Activated naive CD8-positive, alpha-beta T cell treated with anti-CD3 and anti-CD28 coated beads for 36 hours (primary cell): ENCODE results near the gene BET1. TPM values are rescaled to one million over a fixed set of nuclear protein-coding genes. Genes with fewer than 3 reads are reported as not detected.
"Not testable (repeated sequence)": the region's sequence is repeated elsewhere in the genome, so short reads cannot be mapped to it uniquely, and the experiment has no call there.

Experiments used
- DNase-seq: peaks from one replicate; pipeline ENCODE4 v3.0.0; 2021
- H3K27ac Mint-ChIP-seq: one replicate; pipeline ENCODE4 v1.8.0; 2022; ENCODE audit warnings: mild to moderate bottlenecking, moderate library complexity, mixed read lengths
- H3K27me3 Mint-ChIP-seq: one replicate; pipeline ENCODE4 v1.8.0; 2022; ENCODE audit warnings: mild to moderate bottlenecking, mixed read lengths
- H3K36me3 Mint-ChIP-seq: one replicate; pipeline ENCODE4 v1.8.0; 2021; ENCODE audit warnings: mild to moderate bottlenecking, mixed read lengths
- H3K4me1 Mint-ChIP-seq: one replicate; pipeline ENCODE4 v1.8.0; 2021; ENCODE audit warnings: mixed read lengths
- H3K4me3 Mint-ChIP-seq: one replicate; pipeline ENCODE4 v1.8.0; 2022; ENCODE audit warnings: mild to moderate bottlenecking, moderate library complexity, mixed read lengths
- H3K9me3 Mint-ChIP-seq: one replicate; pipeline ENCODE4 v1.8.0; 2022; ENCODE audit warnings: mixed read lengths
- total RNA-seq, 2 experiments: library from RNA; stranded (reverse); gene quantifications; one replicate each; pipeline ENCODE4 v1.2.3, GENCODE V29; 2021

BET1 gene
- total RNA-seq, 2 experiments from 2014 or later: 16.9 to 19.7 TPM

DNA sequence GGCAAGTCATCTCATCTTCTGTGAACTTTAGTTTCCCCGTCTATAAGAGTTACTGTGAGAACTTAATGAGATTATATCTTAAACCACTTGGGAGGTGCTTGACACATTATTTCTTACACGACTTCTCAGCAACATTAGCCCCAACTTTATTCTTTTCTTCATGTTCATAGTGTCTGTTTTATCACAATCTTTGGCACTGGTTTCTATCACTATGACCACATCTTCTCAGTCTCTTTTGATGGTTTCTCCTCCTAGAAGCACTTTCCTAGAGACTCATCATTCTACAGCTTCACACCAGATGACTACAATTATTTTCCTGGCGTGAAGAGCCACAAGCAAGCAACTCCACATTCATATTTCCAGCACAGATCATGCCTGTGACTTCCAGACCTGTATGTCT lies 26.5 kb upstream of the BET1 start:
- DNase-seq: no peak
- H3K9me3 Mint-ChIP-seq: no peaks in the 10 kb centered on the region
- no peaks in the 10 kb centered on the region for H3K4me1 Mint-ChIP-seq
- H3K27me3 Mint-ChIP-seq: peaks cover 29% of the 10 kb centered on the region
- no peak overlapping the region for H3K27ac Mint-ChIP-seq
- no peaks in the 10 kb centered on the region for H3K36me3 Mint-ChIP-seq
- H3K4me3 Mint-ChIP-seq: no peak overlapping the region

DNA sequence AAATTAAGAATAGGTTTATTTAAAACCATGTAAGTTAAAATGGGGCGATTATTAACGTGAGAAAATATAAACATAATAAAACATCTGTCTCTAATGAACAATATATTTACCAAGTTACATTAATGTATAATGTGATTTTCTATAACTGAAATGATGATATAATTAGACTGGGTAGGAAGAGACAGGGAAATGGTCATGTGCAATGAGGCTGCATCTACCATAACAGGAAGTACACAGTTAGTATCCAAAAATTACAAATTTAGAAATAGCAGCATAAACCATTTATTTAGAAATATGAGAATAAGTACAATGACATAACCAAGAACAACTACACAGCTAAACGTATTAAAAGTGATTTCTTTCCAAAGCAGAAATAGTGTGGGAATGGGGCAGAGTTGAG lies 25.8 kb upstream of the BET1 start:
- peaks cover 35% of the 10 kb centered on the region for H3K27me3 Mint-ChIP-seq
- DNase-seq: no peak
- no peak overlapping the region for H3K4me3 Mint-ChIP-seq
- no peaks in the 10 kb centered on the region for H3K36me3 Mint-ChIP-seq
- H3K9me3 Mint-ChIP-seq: no peaks in the 10 kb centered on the region
- H3K4me1 Mint-ChIP-seq: no peaks in the 10 kb centered on the region
- H3K27ac Mint-ChIP-seq: no peak overlapping the region

DNA sequence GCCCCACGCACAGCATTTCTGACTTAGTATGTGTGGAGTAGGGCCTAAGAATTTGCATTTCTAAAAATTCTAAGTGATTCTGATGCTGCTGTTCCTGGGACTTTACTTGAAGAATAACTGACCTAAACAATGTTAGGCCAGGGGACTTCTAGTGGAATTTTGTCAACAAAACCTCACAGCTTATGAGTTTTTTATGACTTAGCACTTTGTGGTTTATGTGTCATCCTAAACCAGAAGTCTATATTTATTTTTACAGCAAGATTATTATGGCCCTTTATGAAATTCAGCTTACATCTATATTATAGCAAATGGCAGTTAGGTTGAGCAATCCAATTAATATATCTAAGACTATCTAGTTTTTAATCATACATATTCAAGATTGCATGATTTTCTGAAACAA lies 24.6 kb upstream of the BET1 start:
- H3K9me3 Mint-ChIP-seq: no peaks in the 10 kb centered on the region
- H3K36me3 Mint-ChIP-seq: no peaks in the 10 kb centered on the region
- no peak overlapping the region for H3K4me3 Mint-ChIP-seq
- H3K27ac Mint-ChIP-seq: no peak overlapping the region
- DNase-seq: no peak
- no peaks in the 10 kb centered on the region for H3K4me1 Mint-ChIP-seq
- peaks cover 36% of the 10 kb centered on the region for H3K27me3 Mint-ChIP-seq

DNA sequence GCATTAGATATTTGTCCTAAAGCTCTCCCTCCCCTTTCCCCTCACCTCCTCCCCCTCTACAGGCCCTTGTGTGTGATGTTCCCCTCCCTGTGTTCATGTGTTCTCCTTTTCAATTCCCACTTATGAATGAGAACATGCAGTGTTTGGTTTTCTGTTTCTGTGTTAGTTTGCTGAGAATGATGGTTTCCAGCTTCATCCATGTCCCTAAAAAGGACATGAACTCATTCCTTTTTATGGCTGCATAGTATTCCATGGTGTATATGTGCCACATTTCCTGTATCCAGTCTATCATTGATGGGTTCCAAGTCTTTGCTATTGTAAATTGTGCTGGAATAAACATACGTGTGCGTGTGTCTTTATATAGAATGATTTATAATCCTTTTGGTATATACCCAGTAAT lies 22.5 kb upstream of the BET1 start:
- not testable (repeated sequence) for H3K4me1 Mint-ChIP-seq, H3K9me3 Mint-ChIP-seq, H3K4me3 Mint-ChIP-seq, H3K36me3 Mint-ChIP-seq, DNase-seq, H3K27ac Mint-ChIP-seq
- peaks cover 21% of the 10 kb centered on the region for H3K27me3 Mint-ChIP-seq

DNA sequence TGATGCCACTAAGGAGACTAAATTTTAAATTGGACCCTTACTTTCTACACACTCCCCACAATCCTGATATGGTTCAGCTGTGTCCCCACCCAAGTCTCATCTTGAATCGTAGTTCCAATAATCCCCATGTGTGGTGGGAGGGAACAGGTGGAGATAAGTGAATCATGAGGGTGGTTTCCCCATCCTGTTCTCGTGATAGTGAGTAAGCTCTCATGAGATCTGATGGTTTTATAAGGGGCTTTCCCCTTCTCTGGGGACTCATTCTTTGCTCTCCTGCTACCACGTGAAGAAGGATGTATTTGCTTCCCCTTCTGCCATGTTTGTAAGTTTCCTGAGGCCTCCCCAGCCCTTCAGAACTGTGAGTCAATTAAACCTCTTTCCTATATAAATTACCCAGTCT lies 18.4 kb upstream of the BET1 start:
- Mint-ChIP-seq H3K27ac (peak overlapping the region; percentile 71), H3K9me3 (peaks cover 3% of the 10 kb centered on the region), H3K36me3 (no peaks in the 10 kb centered on the region), H3K4me1 (peaks cover 3% of the 10 kb centered on the region), H3K27me3 (peaks cover 28% of the 10 kb centered on the region), H3K4me3 (no peak overlapping the region)
- no peak for DNase-seq

DNA sequence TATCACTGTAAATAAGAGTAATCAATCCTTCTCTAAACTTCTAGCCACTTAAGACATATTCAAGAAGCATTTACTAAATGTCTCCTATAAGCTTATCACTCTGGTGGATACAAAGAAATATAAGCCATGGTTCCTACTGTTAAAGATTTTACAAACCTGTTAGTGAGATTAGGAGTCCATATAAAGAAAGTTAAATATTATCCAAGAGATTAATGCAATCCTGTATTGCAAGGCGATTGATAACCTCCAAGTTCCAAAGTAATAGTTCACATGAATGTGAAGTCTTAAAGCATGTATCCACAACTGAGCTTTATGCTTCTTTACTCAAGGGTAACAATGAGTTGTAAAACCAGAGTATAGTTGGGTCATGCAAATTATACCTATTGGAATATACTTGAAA lies 12.6 kb upstream of the BET1 start:
- Mint-ChIP-seq H3K4me1 (peaks cover 2% of the 10 kb centered on the region), H3K9me3 (no peaks in the 10 kb centered on the region), H3K27ac (no peak overlapping the region), H3K4me3 (no peak overlapping the region), H3K36me3 (no peaks in the 10 kb centered on the region), H3K27me3 (peaks cover 37% of the 10 kb centered on the region)
- DNase-seq: no peak

DNA sequence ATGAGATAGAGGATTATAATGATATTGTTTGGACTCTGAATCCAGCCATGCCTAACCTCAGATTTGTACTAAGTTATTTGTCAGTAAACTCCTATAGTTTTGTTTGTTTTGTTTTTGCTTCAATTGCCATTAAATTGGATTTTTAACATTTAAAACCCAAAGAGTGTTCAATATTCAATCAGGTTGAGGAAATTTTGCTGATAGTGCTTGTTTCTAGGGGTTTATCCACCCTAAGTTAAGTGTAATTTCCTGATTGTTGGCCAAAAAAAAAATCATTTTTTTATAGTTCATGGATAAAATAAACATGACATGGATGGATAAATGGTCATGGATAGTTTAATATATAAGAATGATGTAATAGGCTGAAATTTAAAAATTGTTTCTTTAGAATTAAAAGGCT lies 11.4 kb upstream of the BET1 start:
- H3K4me3 Mint-ChIP-seq: no peak overlapping the region

DNA sequence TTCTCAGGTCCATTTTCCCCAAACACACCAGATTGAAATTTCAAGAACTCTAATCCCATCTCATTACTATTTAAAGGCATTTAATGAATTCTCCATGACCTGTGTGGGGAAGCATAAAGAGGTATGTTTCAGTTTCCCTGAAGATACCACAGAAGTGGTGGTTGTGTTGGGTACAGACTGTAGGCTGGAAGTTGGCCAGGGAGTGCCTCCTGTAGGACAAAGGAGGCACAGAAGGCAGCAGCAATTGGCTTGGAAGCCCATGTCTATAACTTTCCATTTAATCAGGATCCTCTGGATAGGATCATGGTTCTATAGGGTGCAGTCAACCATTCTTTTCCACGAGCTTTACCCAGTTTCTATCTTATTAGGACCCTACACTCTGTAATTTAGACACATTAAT lies 8.6 kb upstream of the BET1 start:
- Mint-ChIP-seq H3K27ac (no peak overlapping the region), H3K9me3 (no peaks in the 10 kb centered on the region), H3K27me3 (peaks cover 20% of the 10 kb centered on the region), H3K4me1 (peaks cover 2% of the 10 kb centered on the region), H3K36me3 (no peaks in the 10 kb centered on the region), H3K4me3 (no peak overlapping the region)
- DNase-seq: no peak

More for the DNA sequence above, 11.4 kb upstream of the BET1 start:
- DNase-seq: no peak
- Mint-ChIP-seq H3K9me3 (no peaks in the 10 kb centered on the region), H3K27me3 (peaks cover 36% of the 10 kb centered on the region), H3K27ac (no peak overlapping the region), H3K36me3 (no peaks in the 10 kb centered on the region), H3K4me1 (peaks cover 2% of the 10 kb centered on the region)

DNA sequence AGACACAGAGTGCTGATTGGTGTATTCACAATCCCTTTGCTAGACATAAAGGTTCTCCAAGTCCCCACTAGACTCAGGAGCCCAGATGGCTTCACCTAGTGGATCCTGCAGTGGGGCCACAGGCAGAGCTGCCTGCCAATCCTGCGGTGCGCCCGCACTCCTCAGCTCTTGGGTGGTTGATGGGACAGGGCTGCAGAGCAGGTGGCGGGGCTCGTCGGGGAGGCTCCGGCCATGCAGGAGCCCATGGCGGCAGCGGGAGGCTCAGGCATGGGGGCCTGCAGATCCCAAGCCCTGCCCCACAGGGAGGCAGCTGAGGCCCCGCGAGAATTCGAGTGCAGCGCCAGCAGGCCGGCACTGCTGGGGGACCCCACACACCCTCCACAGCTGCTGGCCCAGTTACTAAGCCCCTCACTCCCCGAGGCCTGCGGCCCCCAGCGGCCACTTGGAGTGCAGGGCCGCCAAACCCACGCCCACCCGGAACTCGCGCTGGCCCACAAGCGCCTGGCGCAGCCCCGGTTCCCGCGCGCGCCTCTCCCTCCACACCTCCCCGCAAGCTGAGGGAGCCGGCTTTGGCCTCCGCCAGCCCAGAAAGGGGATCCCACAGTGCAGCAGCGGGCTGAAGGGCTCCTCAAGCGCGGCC lies 7.7 kb upstream of the BET1 start:
- H3K4me3 Mint-ChIP-seq: no peak overlapping the region
- no peaks in the 10 kb centered on the region for H3K9me3 Mint-ChIP-seq
- no peak overlapping the region for H3K27ac Mint-ChIP-seq
- DNase-seq: no peak
- H3K27me3 Mint-ChIP-seq: peaks cover 25% of the 10 kb centered on the region
- no peaks in the 10 kb centered on the region for H3K36me3 Mint-ChIP-seq
- peaks cover 2% of the 10 kb centered on the region for H3K4me1 Mint-ChIP-seq

DNA sequence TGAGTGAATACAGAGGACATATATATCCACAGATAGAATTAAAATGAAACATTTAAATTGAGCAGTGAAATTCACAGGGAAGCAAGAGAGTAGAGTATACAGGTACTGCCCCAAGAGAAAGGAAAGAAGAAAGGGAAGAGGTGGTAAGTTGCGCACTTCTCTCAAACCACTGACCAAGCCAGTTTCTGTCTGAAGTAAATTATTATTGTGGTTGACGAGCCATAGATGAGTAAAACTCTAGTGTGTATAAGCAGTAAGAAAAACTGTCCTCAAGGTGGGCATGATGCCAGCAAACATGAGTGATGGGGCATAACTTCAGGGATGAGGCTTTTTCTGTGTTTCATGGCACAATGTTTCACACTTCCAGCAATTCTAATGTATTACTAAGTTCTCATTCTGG lies 4.4 kb upstream of the BET1 start:
- Mint-ChIP-seq H3K36me3 (peaks cover 3% of the 10 kb centered on the region), H3K27me3 (peaks cover 22% of the 10 kb centered on the region), H3K27ac (no peak overlapping the region), H3K4me1 (peaks cover 12% of the 10 kb centered on the region), H3K9me3 (no peaks in the 10 kb centered on the region), H3K4me3 (no peak overlapping the region)
- no peak for DNase-seq

DNA sequence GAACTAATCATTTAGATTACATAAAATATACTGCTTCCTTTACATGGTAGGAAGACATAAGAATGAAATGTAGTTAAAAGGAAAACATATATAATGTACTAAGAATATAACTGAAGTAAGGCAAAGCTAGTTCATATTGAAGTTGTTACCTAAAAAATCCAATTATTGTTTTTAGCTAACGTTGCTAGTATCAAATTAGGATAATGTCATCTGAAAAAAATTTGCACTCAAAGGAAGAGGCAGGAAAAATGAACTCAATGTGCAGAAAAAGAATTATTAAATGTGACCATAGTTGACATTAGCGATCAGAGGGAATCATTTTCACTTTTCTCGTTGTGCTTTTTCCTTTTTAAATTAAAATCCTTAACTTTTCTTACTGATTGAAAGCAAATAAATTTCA lies 1.6 kb upstream of the BET1 start:
- peaks cover 7% of the 10 kb centered on the region for H3K36me3 Mint-ChIP-seq
- no peak for DNase-seq
- peaks cover 30% of the 10 kb centered on the region for H3K4me1 Mint-ChIP-seq
- peaks cover 13% of the 10 kb centered on the region for H3K27me3 Mint-ChIP-seq
- H3K27ac Mint-ChIP-seq: no peak overlapping the region
- H3K9me3 Mint-ChIP-seq: no peaks in the 10 kb centered on the region
- H3K4me3 Mint-ChIP-seq: no peak overlapping the region

DNA sequence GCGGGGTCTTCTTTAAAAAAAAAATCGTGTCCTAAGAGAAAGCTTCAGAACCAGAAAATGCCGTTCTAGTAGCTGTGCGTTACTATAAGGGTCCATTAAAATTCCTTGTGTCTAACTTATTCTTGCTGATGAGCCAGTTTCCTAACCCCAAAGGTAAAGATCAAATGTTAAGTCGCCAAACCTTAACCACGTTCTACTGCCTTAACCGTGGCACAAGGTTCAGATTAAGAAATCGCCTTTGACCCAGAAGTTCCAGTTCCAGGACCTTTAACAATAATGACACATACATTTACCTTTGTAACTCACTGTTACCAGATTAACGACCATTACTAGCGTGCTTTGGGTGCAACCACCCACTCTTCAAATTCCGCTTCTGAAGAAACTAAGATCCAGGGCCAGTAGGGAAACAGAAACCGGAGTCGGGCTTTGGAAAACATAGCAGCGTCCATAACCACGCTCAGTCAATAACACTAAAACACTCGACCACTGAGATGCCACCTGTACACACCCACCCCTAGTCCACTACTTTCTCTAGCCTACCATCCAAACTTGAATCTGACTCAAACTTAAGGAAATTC lies 620 bp downstream of the BET1 start:
- peak; percentile 4 for DNase-seq
- peaks cover 37% of the 10 kb centered on the region for H3K4me1 Mint-ChIP-seq
- no peaks in the 10 kb centered on the region for H3K9me3 Mint-ChIP-seq
- H3K4me3 Mint-ChIP-seq: peak overlapping the region; percentile 97
- H3K36me3 Mint-ChIP-seq: peaks cover 9% of the 10 kb centered on the region
- H3K27ac Mint-ChIP-seq: peak overlapping the region; percentile 97
- H3K27me3 Mint-ChIP-seq: peaks cover 13% of the 10 kb centered on the region

DNA sequence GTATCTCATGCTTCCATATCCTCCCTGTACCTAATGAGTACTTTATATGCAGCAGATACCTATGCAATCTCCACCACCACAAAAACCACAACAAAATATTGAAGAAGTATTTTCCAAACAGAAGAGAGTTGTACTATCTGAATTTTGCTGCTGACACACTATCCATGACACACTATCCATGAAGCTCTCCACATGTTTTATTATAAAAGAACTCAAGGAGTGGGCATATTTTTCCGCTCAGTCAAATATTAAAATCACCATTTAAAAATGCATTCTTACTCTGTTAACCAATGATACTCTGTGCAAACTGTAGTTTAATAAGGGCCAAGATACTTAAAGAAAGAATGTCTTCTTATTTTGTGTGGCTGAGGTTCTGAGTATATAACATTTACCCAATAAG lies 2.8 kb downstream of the BET1 start:
- no peak for DNase-seq
- peaks cover 15% of the 10 kb centered on the region for H3K36me3 Mint-ChIP-seq
- H3K4me3 Mint-ChIP-seq: no peak overlapping the region
- peaks cover 7% of the 10 kb centered on the region for H3K27me3 Mint-ChIP-seq
- no peaks in the 10 kb centered on the region for H3K9me3 Mint-ChIP-seq
- H3K27ac Mint-ChIP-seq: no peak overlapping the region
- H3K4me1 Mint-ChIP-seq: peaks cover 39% of the 10 kb centered on the region

DNA sequence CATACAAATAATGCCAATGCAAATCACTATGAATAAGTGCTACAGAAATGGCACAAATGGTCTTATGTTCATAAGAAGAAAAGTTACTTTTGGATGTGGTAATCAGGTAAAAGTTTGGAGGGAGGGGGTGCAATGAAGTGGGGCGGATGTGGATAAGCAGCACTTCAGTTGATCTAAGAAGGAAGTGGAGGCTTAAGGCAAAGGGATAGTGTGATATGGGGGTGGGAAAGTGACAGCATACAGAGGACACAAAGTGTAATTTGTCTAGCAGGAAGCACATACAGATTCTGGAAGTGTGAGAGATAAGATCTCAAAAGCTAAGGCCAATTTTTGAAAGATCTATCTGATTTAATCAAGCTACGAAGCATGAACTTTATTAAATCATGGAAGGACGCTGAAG lies 6.3 kb downstream of the BET1 start:
- Mint-ChIP-seq H3K9me3 (no peaks in the 10 kb centered on the region), H3K36me3 (peaks cover 13% of the 10 kb centered on the region), H3K27me3 (no peaks in the 10 kb centered on the region), H3K4me1 (peaks cover 23% of the 10 kb centered on the region), H3K4me3 (no peak overlapping the region), H3K27ac (no peak overlapping the region)
- no peak for DNase-seq

DNA sequence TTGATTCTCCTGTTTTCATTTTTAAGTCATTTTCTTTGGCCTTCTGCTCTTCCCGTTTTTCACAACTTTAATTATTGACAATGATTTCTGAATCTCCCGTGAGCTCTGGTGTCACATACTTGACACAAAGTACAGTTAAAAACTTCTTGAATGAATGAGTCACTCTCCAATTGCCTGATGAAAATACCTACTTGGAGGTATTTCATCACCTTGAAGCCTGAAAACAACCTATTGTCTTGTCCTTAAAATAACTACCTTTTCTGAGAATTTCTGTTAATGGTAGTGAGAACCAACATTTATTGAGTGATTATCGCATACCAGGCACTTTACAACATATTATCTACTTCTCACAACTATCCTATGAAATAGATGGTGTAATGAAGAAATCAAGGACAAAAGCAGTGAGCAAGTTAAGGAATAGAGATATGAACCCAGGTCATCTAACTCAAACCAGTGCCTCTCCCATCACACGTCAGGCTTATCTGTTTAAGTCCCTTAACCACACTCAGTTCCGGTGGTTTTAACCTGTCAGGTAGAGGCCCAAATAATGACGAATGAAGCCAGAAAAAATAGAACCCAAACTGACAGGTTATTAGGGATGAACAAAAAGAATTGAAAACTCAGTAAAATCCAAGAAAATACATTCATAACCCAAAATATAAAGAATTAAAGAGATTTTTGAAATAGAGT lies 11.6 kb downstream of the BET1 start:
- peaks cover 4% of the 10 kb centered on the region for H3K4me1 Mint-ChIP-seq
- no peaks in the 10 kb centered on the region for H3K27me3 Mint-ChIP-seq
- no peaks in the 10 kb centered on the region for H3K9me3 Mint-ChIP-seq
- DNase-seq: no peak
- H3K27ac Mint-ChIP-seq: no peak overlapping the region
- peaks cover 2% of the 10 kb centered on the region for H3K36me3 Mint-ChIP-seq
- no peak overlapping the region for H3K4me3 Mint-ChIP-seq

DNA sequence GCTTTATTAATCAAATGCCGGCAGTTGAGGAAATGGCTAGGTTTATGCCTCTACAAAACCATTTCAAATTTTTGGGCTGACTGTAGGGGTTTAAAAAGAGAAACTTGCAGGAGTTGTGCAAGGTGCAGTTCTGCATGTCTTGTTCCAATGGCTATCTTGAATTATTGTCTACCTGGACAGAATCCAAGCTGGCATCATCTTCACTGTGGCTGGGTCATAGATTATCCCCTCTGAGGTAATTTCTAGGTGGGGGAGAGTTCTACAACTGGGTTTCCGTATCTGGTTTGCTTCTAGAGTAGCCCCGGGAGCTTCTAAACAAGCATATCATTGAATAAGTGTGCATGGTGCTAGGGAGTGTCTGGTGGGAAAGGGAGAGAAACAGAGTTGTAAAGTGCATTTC lies 16.9 kb downstream of the BET1 start:
- no peak overlapping the region for H3K27ac Mint-ChIP-seq
- no peaks in the 10 kb centered on the region for H3K4me1 Mint-ChIP-seq
- no peaks in the 10 kb centered on the region for H3K9me3 Mint-ChIP-seq
- peaks cover under 1% of the 10 kb centered on the region for H3K36me3 Mint-ChIP-seq
- H3K4me3 Mint-ChIP-seq: no peak overlapping the region
- DNase-seq: no peak
- no peaks in the 10 kb centered on the region for H3K27me3 Mint-ChIP-seq
